HG03520 (cell line): ENCODE results near the gene PHC3.

Experiments used
- ATAC-seq: cut with Tn5 transposase; IDR thresholded peaks from one replicate; pipeline ENCODE4 v1.9.1; 2021; ENCODE audit warnings: mild to moderate bottlenecking, moderate library complexity; ENCODE audit not compliant: unreplicated experiment

Gene PHC3

GRCh38 chr3:170044795-170045244, 136.7 kb downstream of the PHC3 start:
- ATAC-seq: peak; percentile 81

GRCh38 chr3:170044271-170044670, 137.3 kb downstream of the PHC3 start:
- no peak for ATAC-seq

GRCh38 chr3:170043506-170043905, 138.0 kb downstream of the PHC3 start:
- ATAC-seq: no peak

- no peak for ATAC-seq
Measured at GRCh38 chr3:170040418-170040817, 141.1 kb downstream of the PHC3 start.

GRCh38 chr3:170038434-170039110, 143.0 kb downstream of the PHC3 start:
- peak; percentile 11 for ATAC-seq
